ENCODE results near the gene TOGARAM2.

Gene TOGARAM2

GRCh38 chr2:28978606-28979005, 2.5 kb upstream of the TOGARAM2 start:
- Histone ChIP-seq H3K4me1 (ENCODE audit: control insufficient read depth, low read depth, low read length) (no peaks in the 10 kb centered on the region), H3K9ac (ENCODE audit: low read length) (no peak overlapping the region), H3K27me3 (ENCODE audit: control insufficient read depth, insufficient read depth, low read length) (no peaks in the 10 kb centered on the region), H3K36me3 (ENCODE audit: control insufficient read depth, low read depth, low read length) (no peaks in the 10 kb centered on the region), H3K4me3 (ENCODE audit: low read length) (no peak overlapping the region), H3K9me3 (ENCODE audit: control insufficient read depth, low read depth, low read length) (no peaks in the 10 kb centered on the region), H3K27ac (ENCODE audit: low read length) (no peak overlapping the region)

GRCh38 chr2:28979041-28979440, 2.1 kb upstream of the TOGARAM2 start:
- H3K27ac ChIP-seq (ENCODE audit: low read length), result no peak overlapping the region
- no peaks in the 10 kb centered on the region for H3K9me3 ChIP-seq (ENCODE audit: control insufficient read depth, low read depth, low read length)
- H3K36me3 ChIP-seq (ENCODE audit: control insufficient read depth, low read depth, low read length), result no peaks in the 10 kb centered on the region
- no peak overlapping the region for H3K9ac ChIP-seq (ENCODE audit: low read length)
- no peaks in the 10 kb centered on the region for H3K4me1 ChIP-seq (ENCODE audit: control insufficient read depth, low read depth, low read length)
- no peak overlapping the region for H3K4me3 ChIP-seq (ENCODE audit: low read length)
- no peaks in the 10 kb centered on the region for H3K27me3 ChIP-seq (ENCODE audit: control insufficient read depth, insufficient read depth, low read length)

DNA sequence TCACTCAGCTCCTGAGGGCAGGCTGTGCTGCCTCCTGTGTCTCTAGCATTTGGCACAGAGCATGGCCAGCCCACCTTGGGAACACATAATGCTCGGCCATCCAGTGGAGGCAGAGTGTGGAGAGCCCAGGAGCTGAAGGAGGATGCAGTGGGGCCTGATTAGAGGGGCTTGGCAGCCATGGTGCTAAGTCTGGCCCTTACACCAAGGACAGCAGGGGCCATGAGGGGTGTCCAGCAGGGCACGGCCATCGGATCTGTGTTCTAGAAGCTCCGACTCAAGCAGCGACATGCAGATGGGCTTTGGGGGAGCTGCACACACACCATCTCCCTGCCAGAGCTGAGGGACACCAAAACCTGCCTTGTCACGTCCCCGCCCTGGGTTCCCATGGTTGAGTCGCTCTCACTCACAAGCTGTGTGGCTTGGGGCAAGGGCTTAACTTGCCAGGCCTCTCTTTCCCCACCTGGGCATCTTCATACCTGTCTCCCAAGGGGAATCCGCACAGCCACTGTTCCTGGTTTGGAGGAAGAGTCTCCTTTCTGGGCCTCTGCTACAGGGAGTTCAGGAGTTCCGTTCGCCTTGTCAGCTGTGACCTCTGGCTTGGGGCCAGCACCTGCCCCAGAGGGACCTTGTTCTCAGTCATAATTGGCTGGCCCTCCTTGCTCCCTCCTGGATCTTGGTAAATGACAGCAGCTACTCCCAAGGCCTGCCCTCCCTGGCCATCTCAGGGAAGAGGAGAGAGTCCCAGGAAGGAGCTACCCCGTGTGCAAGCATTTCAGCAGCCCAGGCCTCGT, 1.3 kb upstream of the TOGARAM2 start:
- H3K9me3 ChIP-seq (ENCODE audit: control insufficient read depth, low read depth, low read length), result no peaks in the 10 kb centered on the region
- no peaks in the 10 kb centered on the region for H3K4me1 ChIP-seq (ENCODE audit: control insufficient read depth, low read depth, low read length)
- no peak overlapping the region for H3K4me3 ChIP-seq (ENCODE audit: low read length)
- no peak overlapping the region for H3K9ac ChIP-seq (ENCODE audit: low read length)
- H3K27ac ChIP-seq (ENCODE audit: low read length), result no peak overlapping the region
- no peaks in the 10 kb centered on the region for H3K27me3 ChIP-seq (ENCODE audit: control insufficient read depth, insufficient read depth, low read length)
- no peaks in the 10 kb centered on the region for H3K36me3 ChIP-seq (ENCODE audit: control insufficient read depth, low read depth, low read length)

GRCh38 chr2:28980368-28981015, 606 bp upstream of the TOGARAM2 start:
- Histone ChIP-seq H3K27me3 (ENCODE audit: control insufficient read depth, insufficient read depth, low read length) (no peaks in the 10 kb centered on the region), H3K4me1 (ENCODE audit: control insufficient read depth, low read depth, low read length) (no peaks in the 10 kb centered on the region), H3K9ac (ENCODE audit: low read length) (no peak overlapping the region), H3K4me3 (ENCODE audit: low read length) (no peak overlapping the region), H3K36me3 (ENCODE audit: control insufficient read depth, low read depth, low read length) (no peaks in the 10 kb centered on the region), H3K27ac (ENCODE audit: low read length) (no peak overlapping the region), H3K9me3 (ENCODE audit: control insufficient read depth, low read depth, low read length) (no peaks in the 10 kb centered on the region)

- Histone ChIP-seq H3K4me1 (ENCODE audit: control insufficient read depth, low read depth, low read length) (no peaks in the 10 kb centered on the region), H3K9me3 (ENCODE audit: control insufficient read depth, low read depth, low read length) (no peaks in the 10 kb centered on the region), H3K36me3 (ENCODE audit: control insufficient read depth, low read depth, low read length) (no peaks in the 10 kb centered on the region), H3K4me3 (ENCODE audit: low read length) (no peak overlapping the region), H3K27ac (ENCODE audit: low read length) (no peak overlapping the region), H3K27me3 (ENCODE audit: control insufficient read depth, insufficient read depth, low read length) (no peaks in the 10 kb centered on the region), H3K9ac (ENCODE audit: low read length) (no peak overlapping the region)
Observed at GRCh38 chr2:28981620-28982376, 700 bp downstream of the TOGARAM2 start.

DNA sequence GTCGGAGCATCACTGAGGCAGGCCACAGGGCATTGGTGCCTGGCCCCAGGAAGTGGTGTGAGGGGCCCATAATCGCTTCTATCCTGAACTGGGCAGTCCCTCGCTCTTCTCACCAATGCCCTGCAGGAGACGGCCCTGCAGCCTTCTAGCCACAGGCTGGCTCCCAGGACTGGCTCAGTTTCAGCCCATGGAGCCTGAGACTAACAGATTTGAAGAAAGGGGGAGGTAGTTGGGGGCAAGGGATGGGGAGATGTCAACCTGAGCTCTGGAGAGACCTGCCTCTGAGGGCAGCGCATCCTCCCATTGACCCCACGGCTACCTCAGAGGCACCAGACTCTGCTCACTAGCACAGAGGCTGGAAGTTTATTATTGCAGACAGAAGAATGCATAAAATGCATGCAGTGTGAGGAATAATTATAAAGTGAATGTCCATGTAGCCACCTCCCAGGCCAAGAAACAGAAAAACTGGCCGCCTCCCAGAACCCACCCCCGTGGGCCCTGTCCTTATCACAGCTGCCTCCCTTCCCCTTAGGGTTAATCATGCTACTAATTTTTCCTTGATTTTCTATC, 1.4 kb downstream of the TOGARAM2 start:
- Histone ChIP-seq H3K9me3 (ENCODE audit: control insufficient read depth, low read depth, low read length) (no peaks in the 10 kb centered on the region), H3K36me3 (ENCODE audit: control insufficient read depth, low read depth, low read length) (no peaks in the 10 kb centered on the region), H3K27ac (ENCODE audit: low read length) (no peak overlapping the region), H3K4me3 (ENCODE audit: low read length) (no peak overlapping the region), H3K9ac (ENCODE audit: low read length) (no peak overlapping the region), H3K27me3 (ENCODE audit: control insufficient read depth, insufficient read depth, low read length) (no peaks in the 10 kb centered on the region), H3K4me1 (ENCODE audit: control insufficient read depth, low read depth, low read length) (no peaks in the 10 kb centered on the region)

- no peaks in the 10 kb centered on the region for H3K9me3 ChIP-seq (ENCODE audit: control insufficient read depth, low read depth, low read length)
- no peaks in the 10 kb centered on the region for H3K36me3 ChIP-seq (ENCODE audit: control insufficient read depth, low read depth, low read length)
- no peak overlapping the region for H3K27ac ChIP-seq (ENCODE audit: low read length)
- H3K4me1 ChIP-seq (ENCODE audit: control insufficient read depth, low read depth, low read length), result no peaks in the 10 kb centered on the region
- no peak overlapping the region for H3K9ac ChIP-seq (ENCODE audit: low read length)
- H3K27me3 ChIP-seq (ENCODE audit: control insufficient read depth, insufficient read depth, low read length), result no peaks in the 10 kb centered on the region
- no peak overlapping the region for H3K4me3 ChIP-seq (ENCODE audit: low read length)
Observed at GRCh38 chr2:28986429-28986828, 5.3 kb downstream of the TOGARAM2 start.

DNA sequence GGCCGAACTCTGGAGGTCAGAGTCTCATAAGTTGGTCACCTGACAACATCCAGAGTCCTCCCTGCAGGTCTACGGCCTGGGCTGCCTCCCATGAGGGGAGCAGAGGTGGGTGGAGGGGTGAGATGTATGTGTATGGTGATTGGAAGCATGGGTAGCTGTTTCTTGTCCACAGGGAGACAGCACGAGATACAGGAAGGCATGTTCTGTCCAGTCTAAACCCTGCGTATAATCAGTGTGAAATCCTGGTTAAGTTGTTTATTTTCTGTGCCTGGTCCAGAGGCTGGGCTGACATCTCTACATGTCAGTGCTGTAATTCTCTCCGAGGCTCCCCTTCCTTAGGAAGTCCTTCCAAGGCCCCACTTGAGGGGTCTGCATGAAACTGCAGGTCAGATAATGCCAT, 8.9 kb downstream of the TOGARAM2 start:
- Histone ChIP-seq H3K27ac (ENCODE audit: low read length) (no peak overlapping the region), H3K4me3 (ENCODE audit: low read length) (no peak overlapping the region), H3K9ac (ENCODE audit: low read length) (no peak overlapping the region), H3K36me3 (ENCODE audit: control insufficient read depth, low read depth, low read length) (no peaks in the 10 kb centered on the region), H3K27me3 (ENCODE audit: control insufficient read depth, insufficient read depth, low read length) (no peaks in the 10 kb centered on the region), H3K9me3 (ENCODE audit: control insufficient read depth, low read depth, low read length) (no peaks in the 10 kb centered on the region), H3K4me1 (ENCODE audit: control insufficient read depth, low read depth, low read length) (no peaks in the 10 kb centered on the region)

DNA sequence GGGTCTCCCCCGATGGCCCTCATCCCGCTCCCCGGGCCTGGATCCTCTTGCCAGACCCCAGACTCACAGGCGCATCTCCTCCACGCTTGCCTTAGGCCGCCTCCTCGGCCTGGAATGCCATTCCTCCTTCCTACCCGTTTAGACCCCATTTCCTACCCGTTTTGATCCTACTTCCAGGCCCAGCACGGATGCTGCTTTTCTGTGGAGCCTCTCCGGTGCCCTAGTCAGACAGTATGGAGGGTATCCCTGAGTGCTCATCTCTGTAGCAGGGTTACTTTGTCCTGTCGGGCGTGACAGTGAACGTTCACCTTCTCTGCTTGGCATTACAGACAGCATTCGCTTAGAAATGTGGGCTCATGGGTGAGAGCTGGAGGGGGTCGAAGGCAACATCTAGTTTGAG, 9.3 kb downstream of the TOGARAM2 start:
- Histone ChIP-seq H3K4me1 (ENCODE audit: control insufficient read depth, low read depth, low read length) (no peaks in the 10 kb centered on the region), H3K9me3 (ENCODE audit: control insufficient read depth, low read depth, low read length) (no peaks in the 10 kb centered on the region), H3K36me3 (ENCODE audit: control insufficient read depth, low read depth, low read length) (no peaks in the 10 kb centered on the region), H3K4me3 (ENCODE audit: low read length) (no peak overlapping the region), H3K27me3 (ENCODE audit: control insufficient read depth, insufficient read depth, low read length) (no peaks in the 10 kb centered on the region), H3K27ac (ENCODE audit: low read length) (no peak overlapping the region), H3K9ac (ENCODE audit: low read length) (no peak overlapping the region)

GRCh38 chr2:28991021-28991420, 9.9 kb downstream of the TOGARAM2 start:
- no peak overlapping the region for H3K27ac ChIP-seq (ENCODE audit: low read length)
- H3K4me3 ChIP-seq (ENCODE audit: low read length), result no peak overlapping the region
- H3K27me3 ChIP-seq (ENCODE audit: control insufficient read depth, insufficient read depth, low read length), result no peaks in the 10 kb centered on the region
- no peak overlapping the region for H3K9ac ChIP-seq (ENCODE audit: low read length)
- H3K9me3 ChIP-seq (ENCODE audit: control insufficient read depth, low read depth, low read length), result no peaks in the 10 kb centered on the region
- H3K36me3 ChIP-seq (ENCODE audit: control insufficient read depth, low read depth, low read length), result no peaks in the 10 kb centered on the region
- no peaks in the 10 kb centered on the region for H3K4me1 ChIP-seq (ENCODE audit: control insufficient read depth, low read depth, low read length)

DNA sequence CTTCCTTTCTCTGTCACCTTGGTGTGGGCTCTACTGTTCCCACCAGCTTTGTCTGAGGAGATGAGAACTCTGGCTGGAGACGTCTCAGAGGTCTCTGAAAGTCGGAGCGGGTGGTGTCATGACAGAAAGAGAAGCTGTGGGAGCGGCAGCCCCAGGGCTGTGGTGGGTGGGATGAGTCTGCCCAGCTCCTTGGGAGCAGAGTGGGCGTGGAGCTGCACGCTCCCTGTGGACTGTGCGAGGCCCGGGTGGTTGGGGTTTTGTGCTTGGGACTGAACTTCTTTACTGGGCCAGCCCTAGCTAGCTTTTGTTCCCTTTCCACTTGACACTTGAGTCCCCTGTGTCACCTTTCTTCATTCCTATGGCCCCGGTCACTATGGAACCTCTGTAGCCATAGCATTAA, 10.4 kb downstream of the TOGARAM2 start:
- Histone ChIP-seq H3K9me3 (ENCODE audit: control insufficient read depth, low read depth, low read length) (no peaks in the 10 kb centered on the region), H3K36me3 (ENCODE audit: control insufficient read depth, low read depth, low read length) (no peaks in the 10 kb centered on the region), H3K9ac (ENCODE audit: low read length) (no peak overlapping the region), H3K27ac (ENCODE audit: low read length) (no peak overlapping the region), H3K4me3 (ENCODE audit: low read length) (no peak overlapping the region), H3K27me3 (ENCODE audit: control insufficient read depth, insufficient read depth, low read length) (no peaks in the 10 kb centered on the region), H3K4me1 (ENCODE audit: control insufficient read depth, low read depth, low read length) (no peaks in the 10 kb centered on the region)
